B cell (primary cell): ENCODE measurements around the gene DGCR6L. TPM values are rescaled to one million over a fixed set of nuclear protein-coding genes. Genes with fewer than 3 reads are reported as not detected.

Experiments used
- ATAC-seq: fragments of 200-7000 bp; cut with Tn5 transposase; one replicate; pipeline ENCODE4 v1.10.0; 2021; ENCODE audit warnings: low read depth, mild to moderate bottlenecking, moderate number of reproducible peaks, moderate library complexity
- CTCF ChIA-PET: fragments of 350-600 bp; sonication (Branson Sonifier 250); formaldehyde crosslinking; loops from one replicate; lab custom pipeline; 2021; ENCODE audit warnings: antibody characterized with exemption, inconsistent platforms; lab: Charles Lee
- POLR2A ChIA-PET: fragments of 350-600 bp; sonication (Branson Sonifier 250); formaldehyde crosslinking; loops from one replicate; lab custom pipeline; 2021; ENCODE audit warnings: antibody characterized with exemption; lab: Charles Lee
- DNase-seq: peaks from one replicate; pipeline ENCODE4 v3.0.0; 2013
- H2AFZ ChIP-seq: 2 replicates; pipeline ENCODE4 v1.6.1; 2012; ENCODE audit warnings: mild to moderate bottlenecking, low read depth, low read length; ENCODE audit not compliant: insufficient read depth, poor library complexity, severe bottlenecking
- H3K27ac ChIP-seq, 2 donors: 1 replicate in 1 of 2; 2 replicates in 1 of 2; pipeline ENCODE4 v1.5.1; 2012 to 2013; ENCODE audit warnings: low read length in 2 of 2, mild to moderate bottlenecking in 2 of 2, moderate library complexity in 1 of 2
- H3K27me3 ChIP-seq, 4 experiments: fragments of 200-600 bp in 1 of 4; sonication (generic) in 1 of 4; replicated peaks in 1 of 4; 1 replicate in 2 of 4; 2 replicates in 2 of 4; pipeline versions ENCODE4 v1.6.1 to v1.7.0; 2013 to 2016; ENCODE audit warnings: low read length in 3 of 4, mild to moderate bottlenecking in 2 of 4, mixed read lengths in 1 of 4, moderate library complexity in 1 of 4; ENCODE audit not compliant: insufficient read depth in 4 of 4, control insufficient read depth in 3 of 4; ENCODE audit errors: control extremely low read depth in 1 of 4
- H3K36me3 ChIP-seq, 2 experiments: replicated peaks in 1 of 2; 1 replicate in 1 of 2; 2 replicates in 1 of 2; pipeline versions ENCODE4 v1.6.1 to v1.7.1; 2013; ENCODE audit warnings: low read length in 1 of 2; ENCODE audit not compliant: insufficient read depth in 2 of 2, control insufficient read depth in 1 of 2; ENCODE audit errors: control extremely low read depth in 1 of 2, extremely low read depth in 1 of 2
- H3K4me1 ChIP-seq, 2 donors: fragments of 200-600 bp in 1 of 2; sonication (generic) in 1 of 2; 1 replicate in 1 of 2; 2 replicates in 1 of 2; pipeline versions ENCODE4 v1.5.1 to v1.6.1; 2013 to 2017; ENCODE audit warnings: low read length in 2 of 2; ENCODE audit not compliant: control insufficient read depth in 2 of 2, insufficient read depth in 2 of 2
- H3K4me2 ChIP-seq: replicated peaks from 2 replicates; pipeline ENCODE3; 2012; ENCODE audit warnings: mild to moderate bottlenecking, low read depth, low read length; ENCODE audit not compliant: poor library complexity, severe bottlenecking
- H3K4me3 ChIP-seq, 5 experiments: fragments of 200-600 bp in 1 of 5; sonication (generic) in 1 of 5; 1 replicate in 3 of 5; 2 replicates in 2 of 5; pipeline versions ENCODE4 v1.5.1 to v1.7.0; 2011 to 2016; ENCODE audit warnings: low read length in 4 of 5, mild to moderate bottlenecking in 4 of 5, low read depth in 2 of 5, control low read depth in 1 of 5, moderate library complexity in 1 of 5; ENCODE audit not compliant: insufficient read depth in 1 of 5; ENCODE audit errors: control extremely low read depth in 1 of 5, extremely low read depth in 1 of 5
- H3K79me2 ChIP-seq: fragments of 200-600 bp; sonication (generic); one replicate; pipeline ENCODE4 v1.6.0; 2016; ENCODE audit warnings: low read length; ENCODE audit not compliant: control insufficient read depth, insufficient read depth
- H3K9ac ChIP-seq: fragments of 200-600 bp; sonication (generic); 2 replicates; pipeline ENCODE4 v1.6.1; 2017; ENCODE audit warnings: mild to moderate bottlenecking, low read length, moderate library complexity
- H3K9me3 ChIP-seq, 3 donors: one replicate each; pipeline versions ENCODE4 v1.6.1 to v1.7.1; 2013; ENCODE audit warnings: low read length in 2 of 3; ENCODE audit not compliant: control insufficient read depth in 2 of 3, insufficient read depth in 1 of 3; ENCODE audit errors: control extremely low read depth in 1 of 3
- H4K20me1 ChIP-seq: 2 replicates; pipeline ENCODE4 v1.6.0; 2012; ENCODE audit warnings: mild to moderate bottlenecking, low read length; ENCODE audit not compliant: insufficient read depth, control insufficient read depth, poor library complexity, severe bottlenecking
- H3K27ac Mint-ChIP-seq: one replicate; pipeline ENCODE4 v1.8.0; 2021; ENCODE audit warnings: mixed read lengths
- H3K27me3 Mint-ChIP-seq: one replicate; pipeline ENCODE4 v1.8.0; 2021; ENCODE audit warnings: mixed read lengths
- H3K4me1 Mint-ChIP-seq: one replicate; pipeline ENCODE4 v1.8.0; 2021; ENCODE audit warnings: mixed read lengths
- H3K4me3 Mint-ChIP-seq: one replicate; pipeline ENCODE4 v1.8.0; 2021; ENCODE audit warnings: mixed read lengths
- H3K9me3 Mint-ChIP-seq: one replicate; pipeline ENCODE4 v1.8.0; 2022; ENCODE audit warnings: mixed read lengths; ENCODE audit not compliant: insufficient read depth
- EZH2 ChIP-seq: IDR thresholded peaks from 2 replicates; pipeline ENCODE4 v1.6.1; 2012; ENCODE audit warnings: borderline replicate concordance, low read depth, mild to moderate bottlenecking, moderate library complexity, low read length; ENCODE audit not compliant: insufficient read depth, poor library complexity, severe bottlenecking
- WGBS: methylation state at CpG from one replicate; pipeline ENCODE4 v1.1.5; 2013; ENCODE audit warnings: missing lambda C conversion rate; ENCODE audit not compliant: insufficient coverage; 5-methylcytosine and 5-hydroxymethylcytosine counted together
- intact Hi-C: fragments of 100-400 bp; cut with micrococcal nuclease; formaldehyde crosslinking; loops from one replicate; pipeline ENCODE4 v1.10.0; 2022
- polyA plus RNA-seq: library from polyadenylated mRNA; depleted of rRNA; stranded (reverse); fragments of >200 nt; gene quantifications from 2 replicates; pipeline ENCODE4 v1.2.3, GENCODE V29; 2012
- total RNA-seq, 2 donors: library from RNA; stranded (reverse); fragments of 120-200 nt in 1 of 2; gene quantifications; 1 replicate in 1 of 2; 2 replicates in 1 of 2; pipeline versions ENCODE4 v1.2.3 to v1.2.4, GENCODE V29; 2013 to 2022
- TF ChIP-seq, protein P1 (sequence below): fragments of 200-600 bp; IDR thresholded peaks from one replicate; pipeline ENCODE4 v1.8.0; 2022; ENCODE audit warnings: antibody characterized with exemption, mild to moderate bottlenecking

DGCR6L gene
- total and polyA plus RNA-seq, 2 donors (not counting 1 experiment from before 2014, with no cell fraction given), result 21.2 to 33.4 TPM

DNA sequence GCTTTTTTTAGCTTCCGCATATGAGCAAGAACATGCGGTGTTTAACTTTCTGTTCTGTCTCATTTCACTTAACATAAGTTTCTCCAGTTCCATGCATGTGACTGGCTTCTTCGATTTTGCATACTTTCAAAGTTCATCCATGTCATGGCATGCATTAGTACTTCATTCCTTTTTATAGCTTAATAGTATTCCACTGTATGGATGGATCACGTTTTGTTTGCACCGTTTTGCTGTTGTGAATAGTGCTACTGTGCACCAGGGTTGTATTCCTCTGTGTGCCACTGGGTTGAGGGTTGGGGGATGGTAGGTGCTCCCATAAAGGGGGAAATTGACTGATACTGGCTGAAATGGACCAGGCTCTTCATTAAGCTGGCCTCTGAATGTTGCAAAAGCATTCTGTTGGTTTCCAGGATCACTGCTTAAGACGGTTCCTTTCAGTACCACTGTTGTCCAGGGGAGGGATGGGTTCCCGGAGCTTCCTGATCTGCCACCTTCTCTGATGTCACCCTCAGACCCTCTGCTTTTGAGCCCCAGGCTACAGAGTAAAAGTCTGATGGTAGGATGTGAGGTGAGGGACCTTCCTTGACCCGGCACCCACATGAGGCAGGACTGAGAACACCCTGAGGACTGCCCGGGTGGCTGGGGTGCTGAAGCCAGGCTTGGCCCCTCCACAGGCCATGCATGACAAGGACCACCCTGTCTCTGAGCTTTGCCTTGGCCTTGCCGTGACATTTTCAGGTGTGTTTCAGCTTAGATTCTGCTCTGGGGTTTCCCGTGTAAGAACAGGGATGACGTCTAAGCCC is 24.4 kb downstream of the DGCR6L start:
- Histone ChIP-seq H4K20me1 (no peaks in the 10 kb centered on the region), H3K4me2 (no peak overlapping the region), H3K27me3 (no peaks in the 10 kb centered on the region), H2AFZ (no peak overlapping the region), H3K9ac (no peak overlapping the region), H3K4me1 (peaks cover 4 to 10% of the 10 kb centered on the region in 2 donors), H3K4me3 (no peak overlapping the region), H3K9me3 (peaks cover 0 to 7% (median 0%) of the 10 kb centered on the region in 3 donors), H3K27ac (no peak overlapping the region), H3K36me3 (no peaks in the 10 kb centered on the region), H3K79me2 (no peaks in the 10 kb centered on the region)
- Mint-ChIP-seq H3K4me3 (peak overlapping the region; percentile 39), H3K4me1 (peaks cover 8% of the 10 kb centered on the region), H3K27me3 (no peaks in the 10 kb centered on the region), H3K27ac (no peak overlapping the region), H3K9me3 (no peaks in the 10 kb centered on the region)
- ATAC-seq (no peak), DNase-seq (no peak)
- intact Hi-C loops, result no loop called here
- TF ChIP-seq, protein P1, sequence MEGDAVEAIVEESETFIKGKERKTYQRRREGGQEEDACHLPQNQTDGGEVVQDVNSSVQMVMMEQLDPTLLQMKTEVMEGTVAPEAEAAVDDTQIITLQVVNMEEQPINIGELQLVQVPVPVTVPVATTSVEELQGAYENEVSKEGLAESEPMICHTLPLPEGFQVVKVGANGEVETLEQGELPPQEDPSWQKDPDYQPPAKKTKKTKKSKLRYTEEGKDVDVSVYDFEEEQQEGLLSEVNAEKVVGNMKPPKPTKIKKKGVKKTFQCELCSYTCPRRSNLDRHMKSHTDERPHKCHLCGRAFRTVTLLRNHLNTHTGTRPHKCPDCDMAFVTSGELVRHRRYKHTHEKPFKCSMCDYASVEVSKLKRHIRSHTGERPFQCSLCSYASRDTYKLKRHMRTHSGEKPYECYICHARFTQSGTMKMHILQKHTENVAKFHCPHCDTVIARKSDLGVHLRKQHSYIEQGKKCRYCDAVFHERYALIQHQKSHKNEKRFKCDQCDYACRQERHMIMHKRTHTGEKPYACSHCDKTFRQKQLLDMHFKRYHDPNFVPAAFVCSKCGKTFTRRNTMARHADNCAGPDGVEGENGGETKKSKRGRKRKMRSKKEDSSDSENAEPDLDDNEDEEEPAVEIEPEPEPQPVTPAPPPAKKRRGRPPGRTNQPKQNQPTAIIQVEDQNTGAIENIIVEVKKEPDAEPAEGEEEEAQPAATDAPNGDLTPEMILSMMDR, result no peak
- no peak for TF ChIP-seq EZH2
- ChIA-PET POLR2A (no interaction called here), CTCF (interaction anchor here (1.5 kb wide), 1 partner anchor 11 kb away, joined by 6 read pairs; no protein-coding TSS in a partner anchor)
- 94% methylated on average over 10 of the region's 12 CpGs for WGBS

DNA sequence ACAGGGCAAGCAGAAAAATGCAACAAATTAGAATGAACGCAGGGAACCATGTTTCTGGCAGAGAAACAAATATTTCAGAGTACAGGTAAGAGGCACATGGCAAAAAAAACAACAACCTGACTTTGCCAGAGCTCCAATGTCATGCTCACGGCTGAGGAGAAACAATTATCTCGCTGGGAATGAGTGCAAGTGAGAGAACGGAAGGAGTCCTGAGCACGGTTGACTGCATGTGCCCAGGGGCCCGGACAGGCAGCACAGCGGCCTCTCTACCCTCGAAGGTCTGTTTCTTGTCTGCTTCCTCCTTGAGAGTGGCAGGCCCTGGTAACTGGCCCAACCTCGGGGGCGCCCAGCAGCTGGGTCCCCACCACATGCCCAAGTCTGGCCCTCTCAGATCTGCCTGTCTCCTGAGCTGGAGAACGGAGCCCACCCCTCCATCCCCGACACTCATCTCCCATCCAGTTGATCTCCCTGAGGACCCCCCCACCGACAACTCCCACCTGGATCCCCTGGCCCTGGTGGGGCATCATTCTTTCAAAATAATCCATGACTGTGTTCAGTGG is 27.1 kb downstream of the DGCR6L start:
- no peaks in the 10 kb centered on the region for H3K27me3 ChIP-seq
- H4K20me1 ChIP-seq, result no peaks in the 10 kb centered on the region
- H3K79me2 ChIP-seq, result no peaks in the 10 kb centered on the region
- Mint-ChIP-seq H3K4me3 (no peak overlapping the region), H3K4me1 (no peaks in the 10 kb centered on the region), H3K27ac (no peak overlapping the region), H3K27me3 (no peaks in the 10 kb centered on the region), H3K9me3 (no peaks in the 10 kb centered on the region)
- ATAC-seq (no peak), DNase-seq (no peak)
- H3K9ac ChIP-seq, result no peak overlapping the region
- no peak overlapping the region for H3K4me2 ChIP-seq
- 78% methylated on average over 13 of the region's 13 CpGs for WGBS
- no peak overlapping the region for H3K4me3 ChIP-seq
- ChIA-PET POLR2A (no interaction called here), CTCF (interaction anchor here (1.4 to 1.8 kb wide), 2 partner anchors 9 to 136 kb away, joined by 3 to 9 read pairs; no protein-coding TSS in a partner anchor)
- no peaks in the 10 kb centered on the region for H3K4me1 ChIP-seq
- no peaks in the 10 kb centered on the region for H3K9me3 ChIP-seq
- H2AFZ ChIP-seq, result no peak overlapping the region
- no peaks in the 10 kb centered on the region for H3K36me3 ChIP-seq
- no peak for TF ChIP-seq EZH2
- TF ChIP-seq, protein P1, result no peak
- no peak overlapping the region for H3K27ac ChIP-seq
- intact Hi-C loops, result no loop called here
